ENCODE results near the gene PSMD5.

The PSMD5 gene

DNA sequence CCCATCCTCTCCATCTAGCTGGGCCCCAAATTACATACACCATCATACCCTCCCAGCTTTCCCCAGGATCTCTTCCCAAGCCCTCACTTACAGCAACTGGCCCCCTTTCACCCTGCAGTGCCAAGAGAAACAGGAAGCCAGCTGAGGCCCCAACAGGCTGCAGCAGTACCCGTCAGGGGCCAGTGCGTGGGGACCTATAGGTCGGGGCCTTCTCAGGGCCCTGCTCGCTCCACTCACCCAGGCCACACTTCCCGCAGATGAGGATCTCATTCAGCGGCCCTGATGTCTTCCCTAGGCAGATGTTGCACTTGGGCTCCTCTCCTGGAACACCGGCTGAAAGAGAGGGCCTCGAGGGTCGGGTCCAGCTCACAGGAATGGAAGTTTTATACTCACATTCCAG, 27.5 kb upstream of the PSMD5 start:
- H3K27ac ChIP-seq (ENCODE audit: poor library complexity, severe bottlenecking): peak overlapping the region; percentile 40
- TF ChIP-seq, protein P1, sequence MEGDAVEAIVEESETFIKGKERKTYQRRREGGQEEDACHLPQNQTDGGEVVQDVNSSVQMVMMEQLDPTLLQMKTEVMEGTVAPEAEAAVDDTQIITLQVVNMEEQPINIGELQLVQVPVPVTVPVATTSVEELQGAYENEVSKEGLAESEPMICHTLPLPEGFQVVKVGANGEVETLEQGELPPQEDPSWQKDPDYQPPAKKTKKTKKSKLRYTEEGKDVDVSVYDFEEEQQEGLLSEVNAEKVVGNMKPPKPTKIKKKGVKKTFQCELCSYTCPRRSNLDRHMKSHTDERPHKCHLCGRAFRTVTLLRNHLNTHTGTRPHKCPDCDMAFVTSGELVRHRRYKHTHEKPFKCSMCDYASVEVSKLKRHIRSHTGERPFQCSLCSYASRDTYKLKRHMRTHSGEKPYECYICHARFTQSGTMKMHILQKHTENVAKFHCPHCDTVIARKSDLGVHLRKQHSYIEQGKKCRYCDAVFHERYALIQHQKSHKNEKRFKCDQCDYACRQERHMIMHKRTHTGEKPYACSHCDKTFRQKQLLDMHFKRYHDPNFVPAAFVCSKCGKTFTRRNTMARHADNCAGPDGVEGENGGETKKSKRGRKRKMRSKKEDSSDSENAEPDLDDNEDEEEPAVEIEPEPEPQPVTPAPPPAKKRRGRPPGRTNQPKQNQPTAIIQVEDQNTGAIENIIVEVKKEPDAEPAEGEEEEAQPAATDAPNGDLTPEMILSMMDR (IDR thresholded peaks at IDR 0.05; ENCODE audit: poor library complexity, severe bottlenecking): no peak
- peaks cover 26% of the 10 kb centered on the region for H3K4me1 ChIP-seq (ENCODE audit: insufficient read depth, poor library complexity, severe bottlenecking)
- H3K4me3 ChIP-seq (ENCODE audit: severe bottlenecking): no peak overlapping the region
- ATAC-seq (ENCODE audit: low read depth): no peak
- no peaks in the 10 kb centered on the region for H3K9me3 ChIP-seq (ENCODE audit: severe bottlenecking)
- no peak for DNase-seq (ENCODE audit: low spot score)
- peaks cover 81% of the 10 kb centered on the region for H3K36me3 ChIP-seq (ENCODE audit: low read depth)
- no peaks in the 10 kb centered on the region for H3K27me3 ChIP-seq (ENCODE audit: insufficient read depth, poor library complexity, severe bottlenecking)

DNA sequence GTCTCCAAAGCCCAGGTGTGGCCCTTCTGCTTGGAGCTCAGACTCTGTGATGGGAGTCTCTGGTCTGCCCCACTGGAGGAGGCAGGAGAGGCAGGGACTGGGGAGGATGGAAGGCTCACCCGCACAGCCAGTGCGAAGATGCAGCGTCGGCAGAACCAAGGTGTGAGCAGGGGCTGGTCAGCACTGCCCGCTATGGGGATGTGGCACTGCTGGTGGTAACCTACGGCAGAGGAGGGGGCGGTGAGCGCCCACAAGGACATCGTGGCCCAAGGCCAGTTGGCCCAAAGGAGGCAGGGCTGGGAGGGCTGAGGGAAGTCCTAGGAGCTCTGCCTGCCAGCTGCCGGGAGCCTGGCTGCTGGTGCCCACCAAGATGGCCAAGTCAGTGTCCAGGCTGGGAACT, 27.0 kb upstream of the PSMD5 start:
- DNase-seq (ENCODE audit: low spot score) (no peak), ATAC-seq (ENCODE audit: low read depth) (no peak)
- H3K36me3 ChIP-seq (ENCODE audit: low read depth): peaks cover 83% of the 10 kb centered on the region
- no peaks in the 10 kb centered on the region for H3K27me3 ChIP-seq (ENCODE audit: insufficient read depth, poor library complexity, severe bottlenecking)
- H3K27ac ChIP-seq (ENCODE audit: poor library complexity, severe bottlenecking): peak overlapping the region; percentile 40
- no peaks in the 10 kb centered on the region for H3K9me3 ChIP-seq (ENCODE audit: severe bottlenecking)
- H3K4me3 ChIP-seq (ENCODE audit: severe bottlenecking): no peak overlapping the region
- peaks cover 21% of the 10 kb centered on the region for H3K4me1 ChIP-seq (ENCODE audit: insufficient read depth, poor library complexity, severe bottlenecking)
- TF ChIP-seq, protein P1 (IDR thresholded peaks at IDR 0.05; ENCODE audit: poor library complexity, severe bottlenecking): no peak

DNA sequence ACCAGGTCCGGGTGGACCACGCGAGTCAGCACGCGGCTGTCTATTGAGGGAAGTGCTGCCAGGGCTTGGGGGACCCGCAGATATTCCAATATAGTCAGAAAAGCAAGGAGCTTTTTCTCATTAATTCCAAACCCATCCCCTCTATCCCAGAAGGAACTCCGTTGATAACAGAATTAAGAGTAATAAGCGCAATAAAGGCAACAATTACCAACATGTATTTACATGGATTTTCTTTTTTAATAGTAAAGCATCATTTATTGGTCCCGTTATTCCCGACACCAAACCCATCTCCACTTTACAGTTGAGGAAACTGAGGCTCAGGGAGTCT, 26.6 kb upstream of the PSMD5 start:
- DNase-seq (ENCODE audit: low spot score) (no peak), ATAC-seq (ENCODE audit: low read depth) (no peak)
- Histone ChIP-seq H3K27ac (ENCODE audit: poor library complexity, severe bottlenecking) (peak overlapping the region; percentile 40), H3K4me1 (ENCODE audit: insufficient read depth, poor library complexity, severe bottlenecking) (peaks cover 19% of the 10 kb centered on the region), H3K27me3 (ENCODE audit: insufficient read depth, poor library complexity, severe bottlenecking) (no peaks in the 10 kb centered on the region), H3K9me3 (ENCODE audit: severe bottlenecking) (no peaks in the 10 kb centered on the region), H3K4me3 (ENCODE audit: severe bottlenecking) (no peak overlapping the region), H3K36me3 (ENCODE audit: low read depth) (peaks cover 83% of the 10 kb centered on the region)
- TF ChIP-seq, protein P1 (IDR thresholded peaks at IDR 0.05; ENCODE audit: poor library complexity, severe bottlenecking): peak; percentile 27

DNA sequence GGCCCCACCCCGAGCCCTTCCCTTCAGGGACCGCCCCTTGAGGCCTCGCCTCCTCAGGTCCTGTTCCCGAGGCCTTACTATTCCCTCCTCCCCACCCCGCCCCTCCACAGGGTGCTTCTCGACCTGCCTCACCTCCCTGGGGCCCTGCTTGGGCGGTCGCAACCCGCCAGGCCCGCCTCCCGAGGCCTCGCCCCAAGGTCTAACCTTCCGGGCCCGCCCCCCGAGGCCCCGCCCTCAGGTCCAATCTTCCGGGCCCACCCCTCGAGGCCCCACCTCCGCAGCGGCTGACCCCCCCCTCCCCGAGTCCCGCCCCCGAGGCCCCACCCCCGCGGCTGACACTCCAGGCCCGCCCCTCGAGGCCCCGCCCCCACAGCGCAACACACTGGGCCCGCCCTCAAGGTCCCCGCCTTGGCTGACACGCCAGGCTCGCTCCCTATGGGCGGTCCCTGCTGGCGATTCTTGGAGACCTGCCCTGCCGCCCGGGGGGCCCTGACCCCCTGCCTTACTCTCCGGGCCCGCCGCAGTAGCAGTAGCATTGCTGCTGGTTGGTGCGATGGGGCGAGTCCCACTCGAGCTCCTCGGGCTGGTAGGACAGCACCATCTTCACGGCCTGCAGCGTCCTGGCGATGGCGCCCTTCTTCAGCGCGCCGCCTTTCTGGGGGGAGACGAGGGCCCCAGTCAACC, 26.1 kb upstream of the PSMD5 start:
- ATAC-seq (ENCODE audit: low read depth) (peak; percentile 94), DNase-seq (ENCODE audit: low spot score) (peak; percentile 99)
- H3K4me3 ChIP-seq (ENCODE audit: severe bottlenecking): peak overlapping the region; percentile 18
- H3K36me3 ChIP-seq (ENCODE audit: low read depth): peaks cover 83% of the 10 kb centered on the region
- H3K27ac ChIP-seq (ENCODE audit: poor library complexity, severe bottlenecking): peak overlapping the region; percentile 40
- TF ChIP-seq, protein P1 (IDR thresholded peaks at IDR 0.05; ENCODE audit: poor library complexity, severe bottlenecking): no peak
- peaks cover 14% of the 10 kb centered on the region for H3K4me1 ChIP-seq (ENCODE audit: insufficient read depth, poor library complexity, severe bottlenecking)
- no peaks in the 10 kb centered on the region for H3K27me3 ChIP-seq (ENCODE audit: insufficient read depth, poor library complexity, severe bottlenecking)
- no peaks in the 10 kb centered on the region for H3K9me3 ChIP-seq (ENCODE audit: severe bottlenecking)

DNA sequence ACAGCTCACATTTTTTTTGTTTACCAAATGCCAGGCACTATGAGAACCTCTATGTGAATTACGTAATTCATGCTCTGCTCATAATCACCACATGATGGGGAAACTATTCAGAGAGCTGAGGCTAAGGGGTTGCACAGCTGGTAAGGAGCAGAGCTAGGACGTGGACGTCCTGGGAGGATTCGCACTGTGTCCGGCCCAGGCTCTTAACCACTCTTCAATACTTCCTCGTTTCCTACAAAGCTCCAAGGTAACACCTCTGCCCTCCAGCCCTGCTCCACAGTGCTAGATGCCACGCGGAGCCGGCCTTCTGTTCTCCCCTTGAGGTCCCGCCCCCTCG, 25.6 kb upstream of the PSMD5 start:
- DNase-seq (ENCODE audit: low spot score) (no peak), ATAC-seq (ENCODE audit: low read depth) (peak; percentile 20; the same call in 2 of the 3 replicates)
- Histone ChIP-seq H3K27me3 (ENCODE audit: insufficient read depth, poor library complexity, severe bottlenecking) (no peaks in the 10 kb centered on the region), H3K27ac (ENCODE audit: poor library complexity, severe bottlenecking) (peak overlapping the region; percentile 14), H3K36me3 (ENCODE audit: low read depth) (peaks cover 84% of the 10 kb centered on the region), H3K9me3 (ENCODE audit: severe bottlenecking) (no peaks in the 10 kb centered on the region), H3K4me3 (ENCODE audit: severe bottlenecking) (peak overlapping the region; percentile 18), H3K4me1 (ENCODE audit: insufficient read depth, poor library complexity, severe bottlenecking) (peaks cover 9% of the 10 kb centered on the region)
- TF ChIP-seq, protein P1 (IDR thresholded peaks at IDR 0.05; ENCODE audit: poor library complexity, severe bottlenecking): no peak

Measured in RWPE2 (cell line).